ENCODE measurements around the gene MT1E. TPM values are rescaled to one million over a fixed set of nuclear protein-coding genes. Genes with fewer than 3 reads are reported as not detected.
A peak's percentile ranks its signal among the peaks of the same experiment; 100 is the strongest.

Gene MT1E
- total RNA-seq, 1 donor from 2014 or later, result 5.2 TPM

DNA sequence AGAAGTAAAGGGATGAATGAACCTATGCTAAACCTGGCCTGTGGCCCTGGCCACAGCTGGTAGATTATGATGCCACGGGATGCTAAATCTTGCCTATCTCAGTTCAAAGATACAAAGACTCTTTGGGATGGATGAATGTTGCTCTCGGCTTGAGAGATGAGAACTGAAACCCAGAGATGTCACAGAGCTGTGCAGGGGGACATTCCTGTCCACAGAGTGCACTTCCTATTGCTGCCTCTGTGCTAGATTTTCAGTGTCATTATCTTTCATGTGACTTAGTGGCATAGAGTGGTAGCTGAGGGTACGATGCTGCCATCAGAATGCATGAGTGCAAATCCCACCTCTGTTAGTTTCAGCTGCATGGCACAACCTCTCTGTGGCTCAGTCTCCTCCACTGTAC is 4.6 kb downstream of the MT1E start:
- Mint-ChIP-seq H3K27ac (no peak overlapping the region), H3K27me3 (peaks cover 89% of the 10 kb centered on the region)
- no peak for DNase-seq (ENCODE audit: low spot score, unreplicated experiment)

DNA sequence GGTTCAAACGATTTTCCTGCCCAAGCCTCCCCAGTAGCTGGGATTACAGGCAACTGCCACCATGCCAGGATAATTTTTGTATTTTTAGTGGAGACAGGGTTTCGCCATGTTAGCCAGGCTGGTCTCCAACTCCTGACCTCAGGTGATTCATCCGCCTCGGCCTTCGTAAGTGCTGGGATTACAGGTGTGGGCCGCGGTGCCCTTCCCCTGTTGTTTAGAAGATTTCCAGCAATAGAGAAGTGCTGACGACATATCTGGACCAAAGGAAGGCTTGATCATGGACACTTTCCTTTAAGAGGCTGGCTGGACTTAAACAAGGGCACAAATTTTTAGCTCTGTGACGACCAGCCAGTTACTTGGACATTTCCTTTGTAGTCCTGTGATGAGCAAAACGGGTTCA is 5.6 kb downstream of the MT1E start:
- H3K27me3 Mint-ChIP-seq, result peaks cover 88% of the 10 kb centered on the region
- H3K4me3 Mint-ChIP-seq (ENCODE audit: low read depth), result no peak overlapping the region

More for the DNA sequence above, 4.6 kb downstream of the MT1E start:
- peaks cover 10% of the 10 kb centered on the region for H3K4me1 Mint-ChIP-seq (ENCODE audit: low read depth)
- TF ChIP-seq, protein P1, sequence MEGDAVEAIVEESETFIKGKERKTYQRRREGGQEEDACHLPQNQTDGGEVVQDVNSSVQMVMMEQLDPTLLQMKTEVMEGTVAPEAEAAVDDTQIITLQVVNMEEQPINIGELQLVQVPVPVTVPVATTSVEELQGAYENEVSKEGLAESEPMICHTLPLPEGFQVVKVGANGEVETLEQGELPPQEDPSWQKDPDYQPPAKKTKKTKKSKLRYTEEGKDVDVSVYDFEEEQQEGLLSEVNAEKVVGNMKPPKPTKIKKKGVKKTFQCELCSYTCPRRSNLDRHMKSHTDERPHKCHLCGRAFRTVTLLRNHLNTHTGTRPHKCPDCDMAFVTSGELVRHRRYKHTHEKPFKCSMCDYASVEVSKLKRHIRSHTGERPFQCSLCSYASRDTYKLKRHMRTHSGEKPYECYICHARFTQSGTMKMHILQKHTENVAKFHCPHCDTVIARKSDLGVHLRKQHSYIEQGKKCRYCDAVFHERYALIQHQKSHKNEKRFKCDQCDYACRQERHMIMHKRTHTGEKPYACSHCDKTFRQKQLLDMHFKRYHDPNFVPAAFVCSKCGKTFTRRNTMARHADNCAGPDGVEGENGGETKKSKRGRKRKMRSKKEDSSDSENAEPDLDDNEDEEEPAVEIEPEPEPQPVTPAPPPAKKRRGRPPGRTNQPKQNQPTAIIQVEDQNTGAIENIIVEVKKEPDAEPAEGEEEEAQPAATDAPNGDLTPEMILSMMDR (IDR thresholded peaks at IDR 0.05; ENCODE audit: unreplicated experiment), result no peak
- H3K9me3 Mint-ChIP-seq (ENCODE audit: low read depth), result no peaks in the 10 kb centered on the region
- H3K4me3 Mint-ChIP-seq (ENCODE audit: low read depth), result no peak overlapping the region
- H3K36me3 Mint-ChIP-seq (ENCODE audit: insufficient read depth), result no peaks in the 10 kb centered on the region

DNA sequence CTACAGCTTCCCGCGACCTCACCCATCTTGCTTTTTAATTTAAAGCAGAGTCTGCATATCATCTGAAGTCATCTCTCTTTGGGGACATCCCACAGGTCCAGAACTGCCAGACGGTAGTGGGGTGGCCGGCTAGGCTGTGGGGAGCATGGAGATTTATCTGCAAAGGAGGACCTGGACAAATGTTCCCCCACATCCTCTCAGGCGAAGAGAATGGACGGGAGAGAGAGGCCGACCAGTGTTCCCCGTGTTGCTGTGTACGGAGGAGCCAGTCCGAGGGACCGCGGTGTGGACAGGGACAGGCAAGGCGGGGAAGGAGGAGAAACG is 6.2 kb downstream of the MT1E start:
- Mint-ChIP-seq H3K27ac (no peak overlapping the region), H3K9me3 (ENCODE audit: low read depth) (no peaks in the 10 kb centered on the region), H3K4me1 (ENCODE audit: low read depth) (peaks cover 7% of the 10 kb centered on the region), H3K4me3 (ENCODE audit: low read depth) (peak overlapping the region; percentile 52), H3K27me3 (peaks cover 88% of the 10 kb centered on the region), H3K36me3 (ENCODE audit: insufficient read depth) (no peaks in the 10 kb centered on the region)
- TF ChIP-seq, protein P1 (IDR thresholded peaks at IDR 0.05; ENCODE audit: unreplicated experiment), result no peak
- no peak for DNase-seq (ENCODE audit: low spot score, unreplicated experiment)

More for the DNA sequence above, 5.6 kb downstream of the MT1E start:
- TF ChIP-seq, protein P1 (IDR thresholded peaks at IDR 0.05; ENCODE audit: unreplicated experiment), result no peak
- Mint-ChIP-seq H3K9me3 (ENCODE audit: low read depth) (no peaks in the 10 kb centered on the region), H3K4me1 (ENCODE audit: low read depth) (peaks cover 7% of the 10 kb centered on the region), H3K27ac (no peak overlapping the region), H3K36me3 (ENCODE audit: insufficient read depth) (no peaks in the 10 kb centered on the region)
- DNase-seq (ENCODE audit: low spot score, unreplicated experiment), result no peak

DNA sequence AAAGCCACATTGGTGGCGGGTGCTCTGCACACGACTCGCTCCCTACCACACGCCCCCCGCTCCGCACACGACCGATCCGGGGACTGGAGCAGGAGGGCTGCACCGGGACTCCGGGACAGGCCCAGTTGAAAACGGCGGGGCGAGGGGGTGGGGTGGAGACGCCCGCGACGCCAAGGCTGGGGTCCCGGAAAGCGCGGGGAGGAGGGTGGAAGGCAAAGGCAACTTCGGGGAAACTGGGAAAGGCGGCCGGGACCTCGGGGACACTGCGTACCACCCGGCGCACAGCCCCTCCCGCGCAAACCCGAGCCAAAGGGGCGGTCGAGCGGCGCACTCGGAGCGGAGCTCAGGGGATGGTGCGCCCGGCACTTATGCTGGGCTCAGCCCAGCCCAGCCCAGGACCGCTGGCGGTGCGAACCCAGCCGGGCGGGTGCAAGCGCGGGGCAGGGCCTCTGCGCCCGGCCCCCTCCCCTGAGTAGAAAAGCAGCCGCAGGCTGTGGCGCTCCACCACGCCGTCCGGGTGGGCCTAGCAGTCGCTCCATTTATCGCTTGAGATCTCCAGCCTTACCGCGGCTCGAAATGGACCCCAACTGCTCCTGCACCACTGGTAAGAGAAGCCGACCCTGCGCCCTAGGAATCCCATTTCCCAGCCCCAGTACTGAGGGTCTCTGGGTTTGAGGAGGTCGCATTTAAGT is 6.7 kb downstream of the MT1E start, which contains the start of gene MT1M:
Gene MT1M, plus strand, starts transcription at position 504 of the 692 bp plus-strand sequence. Its CDS starts 73 bp downstream, at position 577.
- H3K4me1 Mint-ChIP-seq (ENCODE audit: low read depth), result peaks cover 6% of the 10 kb centered on the region
- H3K9me3 Mint-ChIP-seq (ENCODE audit: low read depth), result no peaks in the 10 kb centered on the region
- no peaks in the 10 kb centered on the region for H3K36me3 Mint-ChIP-seq (ENCODE audit: insufficient read depth)
- peak within 1 kb of the TSS; percentile 52 for H3K4me3 Mint-ChIP-seq (ENCODE audit: low read depth)
- TF ChIP-seq, protein P1 (IDR thresholded peaks at IDR 0.05; ENCODE audit: unreplicated experiment), result no peak
- DNase-seq (ENCODE audit: low spot score, unreplicated experiment), result no peak
- peaks cover 88% of the 10 kb centered on the region for H3K27me3 Mint-ChIP-seq
- no peak within 1 kb of the TSS for H3K27ac Mint-ChIP-seq

DNA sequence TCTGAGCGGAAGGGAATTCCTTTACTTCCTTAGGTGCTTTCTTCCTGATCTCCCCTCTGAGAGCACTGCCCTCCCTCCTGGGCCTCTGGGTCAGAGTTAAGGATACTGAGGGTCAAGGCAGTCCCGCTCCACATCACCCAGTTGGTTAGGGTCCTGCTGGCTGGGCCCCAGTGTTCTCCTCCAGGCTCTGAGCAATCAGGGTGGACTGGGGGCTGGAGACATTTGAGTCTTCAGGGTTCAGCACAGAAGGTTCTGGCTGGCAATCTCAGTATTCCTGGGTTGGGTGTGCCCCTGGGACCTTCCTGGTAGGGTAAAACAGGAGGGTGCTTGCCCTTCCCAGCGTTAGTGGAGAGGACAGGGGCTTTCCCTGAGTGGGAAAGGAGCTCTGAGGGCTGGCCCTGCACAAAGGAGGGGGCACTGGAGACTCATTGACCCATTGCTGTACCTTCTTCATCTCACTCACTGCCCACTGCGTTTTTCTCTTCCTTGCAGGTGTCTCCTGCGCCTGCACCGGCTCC is 7.3 kb downstream of the MT1E start:
- H3K4me1 Mint-ChIP-seq (ENCODE audit: low read depth), result peaks cover 6% of the 10 kb centered on the region
- no peaks in the 10 kb centered on the region for H3K36me3 Mint-ChIP-seq (ENCODE audit: insufficient read depth)
- TF ChIP-seq, protein P1 (IDR thresholded peaks at IDR 0.05; ENCODE audit: unreplicated experiment), result no peak
- H3K27me3 Mint-ChIP-seq, result peaks cover 93% of the 10 kb centered on the region
- H3K9me3 Mint-ChIP-seq (ENCODE audit: low read depth), result no peaks in the 10 kb centered on the region
- no peak for DNase-seq (ENCODE audit: low spot score, unreplicated experiment)
- peak overlapping the region; percentile 11 for H3K4me3 Mint-ChIP-seq (ENCODE audit: low read depth)
- no peak overlapping the region for H3K27ac Mint-ChIP-seq
